Stimulated activated CD4-positive, alpha-beta T cell treated with anti-CD3 and anti-CD28 coated beads, Interleukin-4, amount 100 ng/mL, for 24 hours (primary cell): Measurements from ENCODE around the gene SEMA7A.
"Not testable (repeated sequence)": the region's sequence is repeated elsewhere in the genome, so short reads cannot be mapped to it uniquely, and the experiment has no call there.

Experiments used
- DNase-seq: peaks from one replicate; pipeline ENCODE4 v3.0.0-alpha.2; 2020

Gene SEMA7A

DNA sequence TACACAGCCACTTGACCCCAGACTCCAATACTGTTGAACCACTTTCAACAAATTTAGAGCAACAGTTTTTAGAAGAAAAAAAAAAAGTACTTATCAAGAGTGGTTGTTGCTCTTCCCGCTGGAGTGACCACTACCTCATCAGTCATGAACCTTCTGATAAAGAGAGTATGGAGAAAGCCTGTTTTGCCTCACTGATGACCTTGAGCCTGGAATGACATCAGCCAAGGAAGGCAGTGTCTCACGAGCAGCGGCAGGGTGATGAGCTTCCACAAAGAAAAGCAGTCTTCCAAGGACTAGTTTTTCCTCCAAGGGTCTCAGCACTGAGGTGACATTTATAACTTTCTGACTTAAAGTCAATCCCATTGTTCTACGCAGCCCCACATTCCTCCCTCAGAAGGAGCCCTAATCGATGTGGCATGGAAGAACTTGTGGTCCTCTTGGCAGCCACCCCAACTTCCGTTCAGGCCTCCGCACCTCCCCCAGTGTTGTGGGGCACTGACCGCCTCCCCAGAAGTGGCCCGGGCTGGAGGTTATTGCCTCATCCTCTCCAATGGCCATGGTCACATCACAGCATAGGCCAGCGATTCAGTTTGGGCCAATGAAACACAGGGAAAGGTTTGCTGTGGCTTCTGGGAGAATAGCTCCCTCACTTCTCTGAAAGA lies 64.5 kb downstream of the SEMA7A start:
- DNase-seq: no peak

DNA sequence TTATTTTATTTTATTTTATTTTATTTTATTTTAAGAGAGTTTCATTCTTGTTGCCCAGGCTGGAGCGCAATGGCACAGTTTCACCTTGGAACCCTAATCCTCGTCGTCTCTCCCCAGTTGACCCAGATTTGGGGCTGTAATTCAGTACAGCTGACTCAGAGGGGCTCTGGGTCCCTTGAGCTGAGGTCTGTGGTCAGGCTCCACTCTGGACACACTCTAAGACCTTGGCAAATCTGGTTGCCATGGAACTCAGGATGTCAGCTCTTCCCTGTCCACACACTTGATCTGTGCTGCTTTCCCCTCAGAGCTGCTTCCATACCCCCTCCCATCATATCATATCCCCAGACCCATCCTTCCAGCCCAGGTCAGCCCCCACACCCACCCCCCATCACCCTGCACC lies 65.6 kb downstream of the SEMA7A start:
- no peak for DNase-seq

- DNase-seq: no peak
Observed at GRCh38 chr15:74367296-74367854, 66.4 kb downstream of the SEMA7A start, which contains the start of gene CYP11A1. Gene CYP11A1, minus strand, starts transcription at chr15:74367646. Its CDS starts 61 bp downstream, at chr15:74367585.

GRCh38 chr15:74365598-74366445 lies 67.9 kb downstream of the SEMA7A start:
- no peak for DNase-seq

DNA sequence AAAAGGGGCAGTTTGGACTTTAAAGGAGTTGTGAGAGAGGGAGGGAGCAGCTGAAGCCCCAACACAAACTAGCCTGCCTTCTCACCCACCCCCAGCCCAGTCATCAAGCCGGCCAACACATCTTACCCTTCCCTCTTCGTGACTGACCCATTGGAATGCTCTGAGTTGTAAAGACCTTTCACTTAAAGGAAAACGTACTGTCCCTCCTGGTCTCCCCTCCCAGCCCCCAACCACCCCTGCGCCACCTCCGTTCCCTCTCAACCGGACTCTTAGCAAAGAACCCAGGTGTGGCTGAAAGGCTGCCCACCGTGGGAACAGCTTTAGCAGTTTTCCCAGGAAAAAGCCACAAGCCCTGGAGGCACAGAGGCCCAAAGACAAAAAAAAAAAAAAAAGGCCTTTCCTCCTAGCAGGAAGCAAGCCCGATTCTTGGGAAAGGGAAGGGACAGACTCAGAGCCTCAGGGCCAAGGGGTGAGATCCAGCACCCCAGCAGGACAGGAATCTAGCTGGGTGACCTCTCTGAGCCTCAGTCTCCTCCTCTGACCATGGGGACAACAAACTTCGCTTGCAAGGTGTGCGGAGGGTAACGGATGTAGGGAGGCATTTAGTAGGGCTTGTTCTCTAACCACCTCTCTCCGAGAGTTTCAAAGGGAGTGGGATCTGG lies 68.7 kb downstream of the SEMA7A start:
- DNase-seq: no peak

DNA sequence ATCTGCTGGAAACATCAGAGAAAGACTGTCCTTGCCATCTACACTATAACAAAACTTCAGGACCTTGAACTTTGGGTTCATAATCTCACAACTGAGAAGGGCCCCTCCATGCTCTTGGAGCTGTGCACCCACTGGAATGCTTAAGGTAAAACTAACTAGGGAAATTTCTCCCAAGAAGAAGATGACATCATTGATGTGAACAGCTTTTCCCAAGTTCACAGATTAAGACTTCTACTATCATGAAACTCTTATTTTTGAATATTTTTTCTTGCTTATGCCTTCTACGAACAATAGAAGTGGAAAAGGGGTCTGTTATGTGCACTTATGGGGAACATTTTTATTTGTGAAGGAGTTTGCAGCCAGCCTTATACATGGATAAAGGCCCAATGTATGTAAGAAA lies 71.3 kb downstream of the SEMA7A start:
- no peak for DNase-seq

GRCh38 chr15:74360855-74361254 lies 72.9 kb downstream of the SEMA7A start:
- not testable (repeated sequence) for DNase-seq

GRCh38 chr15:74359376-74359775 lies 74.4 kb downstream of the SEMA7A start:
- DNase-seq: not testable (repeated sequence)
